Measurements from ENCODE around the gene TRAF3. TPM values are rescaled to one million over a fixed set of nuclear protein-coding genes. Genes with fewer than 3 reads are reported as not detected.
"Not testable (repeated sequence)": the region's sequence is repeated elsewhere in the genome, so short reads cannot be mapped to it uniquely, and the experiment has no call there.

The TRAF3 gene
- total RNA-seq, 2 experiments from 2014 or later: 39.1 to 40.2 TPM

DNA sequence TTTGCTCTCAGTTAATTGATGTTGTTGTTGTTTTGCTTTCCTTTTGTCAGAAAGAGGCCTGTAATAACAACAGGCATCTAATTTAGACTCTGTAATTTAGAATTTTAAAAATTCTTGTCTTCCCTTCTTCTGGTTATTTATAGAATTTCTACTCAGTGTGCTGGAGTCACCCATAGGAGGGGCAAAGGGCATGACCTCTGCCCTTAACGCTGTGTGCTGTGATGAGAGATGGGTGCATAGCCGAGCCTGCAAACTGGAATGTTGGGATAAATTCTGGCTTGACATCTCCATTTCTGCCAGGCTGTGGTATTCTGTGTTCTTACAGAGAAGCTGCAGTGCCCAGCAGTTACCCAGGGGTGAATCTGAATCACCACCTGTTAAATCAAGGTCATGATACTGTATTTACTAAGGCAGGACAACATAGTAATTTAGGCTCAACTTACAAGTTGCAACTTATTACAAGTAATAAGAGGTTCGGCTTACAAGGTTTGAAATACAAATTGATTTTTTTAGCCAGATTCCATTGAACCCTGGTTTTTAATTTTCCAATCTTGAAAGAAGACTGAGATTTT, 53.3 kb downstream of the TRAF3 start:
- H3K27ac Mint-ChIP-seq: peak overlapping the region; percentile 56
- peaks cover 34% of the 10 kb centered on the region for H3K36me3 Mint-ChIP-seq (ENCODE audit: low read depth)
- ChIA-PET CTCF (interaction anchor here (0.6 to 1.9 kb wide), 2 partner anchors 56 to 629 kb away, joined by 3 to 6 read pairs; no protein-coding TSS in a partner anchor), POLR2A (no interaction called here)
- TF ChIP-seq, protein P1, sequence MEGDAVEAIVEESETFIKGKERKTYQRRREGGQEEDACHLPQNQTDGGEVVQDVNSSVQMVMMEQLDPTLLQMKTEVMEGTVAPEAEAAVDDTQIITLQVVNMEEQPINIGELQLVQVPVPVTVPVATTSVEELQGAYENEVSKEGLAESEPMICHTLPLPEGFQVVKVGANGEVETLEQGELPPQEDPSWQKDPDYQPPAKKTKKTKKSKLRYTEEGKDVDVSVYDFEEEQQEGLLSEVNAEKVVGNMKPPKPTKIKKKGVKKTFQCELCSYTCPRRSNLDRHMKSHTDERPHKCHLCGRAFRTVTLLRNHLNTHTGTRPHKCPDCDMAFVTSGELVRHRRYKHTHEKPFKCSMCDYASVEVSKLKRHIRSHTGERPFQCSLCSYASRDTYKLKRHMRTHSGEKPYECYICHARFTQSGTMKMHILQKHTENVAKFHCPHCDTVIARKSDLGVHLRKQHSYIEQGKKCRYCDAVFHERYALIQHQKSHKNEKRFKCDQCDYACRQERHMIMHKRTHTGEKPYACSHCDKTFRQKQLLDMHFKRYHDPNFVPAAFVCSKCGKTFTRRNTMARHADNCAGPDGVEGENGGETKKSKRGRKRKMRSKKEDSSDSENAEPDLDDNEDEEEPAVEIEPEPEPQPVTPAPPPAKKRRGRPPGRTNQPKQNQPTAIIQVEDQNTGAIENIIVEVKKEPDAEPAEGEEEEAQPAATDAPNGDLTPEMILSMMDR (IDR thresholded peaks at IDR 0.05): no peak
- intact Hi-C loops (cut with micrococcal nuclease): no loop called here
- no peaks in the 10 kb centered on the region for H3K27me3 Mint-ChIP-seq
- no peaks in the 10 kb centered on the region for H3K9me3 Mint-ChIP-seq
- no peak for ATAC-seq
- H3K4me1 Mint-ChIP-seq (ENCODE audit: low read depth): peaks cover 61% of the 10 kb centered on the region
- H3K4me3 Mint-ChIP-seq: no peak overlapping the region
- DNase-seq: no peak

DNA sequence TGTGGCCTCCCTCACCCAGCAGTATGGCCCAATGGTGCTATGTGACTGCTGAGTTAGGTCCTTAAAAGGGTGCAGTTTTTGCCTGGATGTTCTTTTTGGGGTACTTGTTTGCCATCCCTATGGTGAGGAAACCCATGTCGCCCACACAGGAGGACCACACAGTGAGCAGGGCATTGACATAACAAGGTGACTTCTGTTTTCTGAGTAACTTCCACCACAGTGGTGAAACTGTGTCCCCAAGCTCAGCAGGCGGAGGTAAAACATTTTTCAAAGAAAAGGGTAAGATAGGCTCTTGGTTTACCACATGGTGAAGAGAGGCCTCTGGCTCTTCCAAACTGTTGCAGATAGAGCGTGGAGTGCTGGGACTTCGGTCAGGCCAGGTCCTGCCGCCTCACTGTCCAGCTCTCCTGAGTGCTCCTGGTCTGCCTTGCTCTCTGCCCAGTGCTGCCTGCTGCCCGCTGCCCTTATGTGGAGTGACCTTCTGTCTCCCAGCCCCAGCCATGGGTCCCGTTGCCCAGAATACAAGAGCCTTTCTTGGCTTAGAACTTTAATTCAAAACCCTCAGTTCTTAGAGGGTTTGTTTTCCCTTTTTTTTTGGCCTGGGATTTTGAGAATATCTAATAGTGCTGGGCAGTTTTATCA, 54.0 kb downstream of the TRAF3 start:
- ChIA-PET CTCF (no interaction called here), POLR2A (no interaction called here)
- peak; percentile 67 for DNase-seq
- peaks cover 31% of the 10 kb centered on the region for H3K36me3 Mint-ChIP-seq (ENCODE audit: low read depth)
- ATAC-seq: peak; percentile 71
- H3K27me3 Mint-ChIP-seq: no peaks in the 10 kb centered on the region
- intact Hi-C loops (cut with micrococcal nuclease): no loop called here
- H3K4me3 Mint-ChIP-seq: no peak overlapping the region
- H3K4me1 Mint-ChIP-seq (ENCODE audit: low read depth): peaks cover 55% of the 10 kb centered on the region
- H3K9me3 Mint-ChIP-seq: no peaks in the 10 kb centered on the region
- TF ChIP-seq, protein P1 (IDR thresholded peaks at IDR 0.05): no peak
- H3K27ac Mint-ChIP-seq: peak overlapping the region; percentile 80

DNA sequence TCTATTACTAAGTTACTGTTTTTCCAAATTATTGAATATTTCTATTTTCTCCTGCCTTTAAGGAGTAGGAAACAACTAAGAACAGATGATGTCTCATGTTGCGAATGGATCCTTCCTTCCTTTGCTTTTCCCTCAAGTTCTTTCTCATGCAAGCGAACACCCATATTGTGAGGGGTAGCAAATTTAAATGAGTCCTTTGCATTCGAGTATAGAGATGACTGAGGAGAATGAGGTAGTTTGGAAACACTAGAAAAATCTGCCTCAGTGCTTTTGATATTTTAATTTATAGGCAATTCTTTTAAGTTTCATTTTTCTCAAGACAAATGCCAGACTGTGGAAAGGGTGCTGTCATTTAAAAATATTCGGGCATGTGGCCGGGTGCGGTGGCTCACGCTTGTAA, 56.1 kb downstream of the TRAF3 start:
- ChIA-PET POLR2A (no interaction called here), CTCF (no interaction called here)
- Mint-ChIP-seq H3K9me3 (no peaks in the 10 kb centered on the region), H3K27ac (no peak overlapping the region), H3K27me3 (no peaks in the 10 kb centered on the region), H3K36me3 (ENCODE audit: low read depth) (peaks cover 38% of the 10 kb centered on the region), H3K4me1 (ENCODE audit: low read depth) (peaks cover 38% of the 10 kb centered on the region), H3K4me3 (no peak overlapping the region)
- TF ChIP-seq, protein P1 (IDR thresholded peaks at IDR 0.05): no peak
- intact Hi-C loops (cut with micrococcal nuclease): no loop called here
- DNase-seq (no peak), ATAC-seq (no peak)

DNA sequence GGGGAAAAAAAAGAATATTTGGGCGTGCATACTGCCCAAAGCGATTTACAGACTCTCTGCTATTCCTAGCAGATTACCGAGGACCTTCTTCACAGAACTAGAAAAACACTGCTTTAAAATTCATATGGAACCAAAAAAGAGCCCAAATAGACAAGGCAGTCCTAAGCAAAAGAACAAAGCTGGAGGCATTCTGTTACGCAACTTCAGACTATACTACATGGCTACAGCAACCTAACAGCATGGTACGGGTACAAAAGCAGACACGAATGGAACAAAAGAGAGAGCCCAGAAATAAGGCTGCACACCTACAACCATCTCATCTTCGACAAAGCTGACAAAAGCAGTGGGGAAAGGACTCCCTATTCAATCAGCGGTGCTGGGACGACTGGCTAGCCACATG, 56.7 kb downstream of the TRAF3 start:
- no peak for DNase-seq
- no peaks in the 10 kb centered on the region for H3K27me3 Mint-ChIP-seq
- no peak overlapping the region for H3K27ac Mint-ChIP-seq
- ChIA-PET CTCF (no interaction called here), POLR2A (no interaction called here)
- peaks cover 32% of the 10 kb centered on the region for H3K4me1 Mint-ChIP-seq (ENCODE audit: low read depth)
- no peaks in the 10 kb centered on the region for H3K9me3 Mint-ChIP-seq
- TF ChIP-seq, protein P1 (IDR thresholded peaks at IDR 0.05): no peak
- no peak for ATAC-seq
- intact Hi-C loops (cut with micrococcal nuclease): no loop called here
- H3K36me3 Mint-ChIP-seq (ENCODE audit: low read depth): peaks cover 42% of the 10 kb centered on the region
- H3K4me3 Mint-ChIP-seq: no peak overlapping the region

DNA sequence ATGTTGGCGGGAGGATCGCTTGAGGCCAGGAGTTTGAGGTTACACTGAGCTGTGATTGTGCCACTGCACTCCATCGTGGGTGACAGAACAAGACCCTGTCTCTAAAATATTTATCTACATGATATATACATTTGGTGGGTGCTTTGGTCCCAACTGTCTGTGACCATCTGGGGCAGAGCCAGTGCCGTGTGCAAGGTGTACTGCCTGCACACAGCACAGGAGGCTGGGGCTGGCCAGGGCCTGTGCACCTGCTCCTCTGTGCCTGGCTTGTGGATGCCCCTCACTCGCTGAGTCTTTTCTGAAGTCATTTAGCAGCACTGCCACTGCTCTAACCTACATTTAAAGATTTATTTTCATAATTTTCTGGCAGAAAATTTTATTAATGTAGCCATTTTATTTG, 58.7 kb downstream of the TRAF3 start:
- CTCF ChIA-PET: no interaction called here
- Mint-ChIP-seq H3K27me3 (no peaks in the 10 kb centered on the region), H3K4me3 (no peak overlapping the region), H3K27ac (no peak overlapping the region), H3K36me3 (ENCODE audit: low read depth) (peaks cover 43% of the 10 kb centered on the region), H3K9me3 (no peaks in the 10 kb centered on the region), H3K4me1 (ENCODE audit: low read depth) (peaks cover 16% of the 10 kb centered on the region)
- POLR2A ChIA-PET: no interaction called here
- TF ChIP-seq, protein P1 (IDR thresholded peaks at IDR 0.05): no peak
- intact Hi-C loops (cut with micrococcal nuclease): no loop called here
- DNase-seq (no peak), ATAC-seq (no peak)

DNA sequence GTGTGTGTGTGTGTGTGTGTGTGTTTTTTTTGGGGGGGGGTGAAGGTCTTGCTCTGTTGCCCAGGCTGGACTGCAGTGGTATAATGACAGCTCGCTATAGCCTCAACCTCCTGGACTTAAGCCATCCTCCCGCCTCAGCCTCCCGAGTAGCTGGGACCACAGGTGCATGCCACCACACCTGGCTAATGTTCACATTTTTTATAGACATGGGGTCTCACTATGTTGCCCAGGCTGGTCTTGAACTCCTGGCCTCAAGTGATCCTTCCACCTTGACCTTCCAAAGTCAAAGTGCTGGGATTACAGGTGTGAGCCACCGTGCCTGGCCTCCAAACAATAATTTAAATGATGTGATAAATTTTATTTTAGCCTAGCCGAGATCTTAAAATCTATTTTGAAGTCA, 59.9 kb downstream of the TRAF3 start:
- POLR2A ChIA-PET: interaction anchor here (0.6 kb wide), 1 partner anchor 527 kb away, joined by 4 read pairs; no protein-coding TSS in a partner anchor
- H3K27ac Mint-ChIP-seq; H3K4me3 Mint-ChIP-seq; H3K9me3 Mint-ChIP-seq; CTCF ChIA-PET; intact Hi-C loops (cut with micrococcal nuclease); DNase-seq; H3K27me3 Mint-ChIP-seq; H3K4me1 Mint-ChIP-seq (ENCODE audit: low read depth); ATAC-seq: not testable (repeated sequence)
- peaks cover 39% of the 10 kb centered on the region for H3K36me3 Mint-ChIP-seq (ENCODE audit: low read depth)
